GM12872 (cell line): ENCODE results near the gene VSTM2L.

Experiments
- TF ChIP-seq, protein P1 (sequence below): IDR thresholded peaks from 3 replicates; pipeline ENCODE4 v1.5.1; 2011; ENCODE audit warnings: low read depth, mild to moderate bottlenecking, low read length, moderate library complexity; ENCODE audit not compliant: insufficient read depth

Gene VSTM2L

DNA sequence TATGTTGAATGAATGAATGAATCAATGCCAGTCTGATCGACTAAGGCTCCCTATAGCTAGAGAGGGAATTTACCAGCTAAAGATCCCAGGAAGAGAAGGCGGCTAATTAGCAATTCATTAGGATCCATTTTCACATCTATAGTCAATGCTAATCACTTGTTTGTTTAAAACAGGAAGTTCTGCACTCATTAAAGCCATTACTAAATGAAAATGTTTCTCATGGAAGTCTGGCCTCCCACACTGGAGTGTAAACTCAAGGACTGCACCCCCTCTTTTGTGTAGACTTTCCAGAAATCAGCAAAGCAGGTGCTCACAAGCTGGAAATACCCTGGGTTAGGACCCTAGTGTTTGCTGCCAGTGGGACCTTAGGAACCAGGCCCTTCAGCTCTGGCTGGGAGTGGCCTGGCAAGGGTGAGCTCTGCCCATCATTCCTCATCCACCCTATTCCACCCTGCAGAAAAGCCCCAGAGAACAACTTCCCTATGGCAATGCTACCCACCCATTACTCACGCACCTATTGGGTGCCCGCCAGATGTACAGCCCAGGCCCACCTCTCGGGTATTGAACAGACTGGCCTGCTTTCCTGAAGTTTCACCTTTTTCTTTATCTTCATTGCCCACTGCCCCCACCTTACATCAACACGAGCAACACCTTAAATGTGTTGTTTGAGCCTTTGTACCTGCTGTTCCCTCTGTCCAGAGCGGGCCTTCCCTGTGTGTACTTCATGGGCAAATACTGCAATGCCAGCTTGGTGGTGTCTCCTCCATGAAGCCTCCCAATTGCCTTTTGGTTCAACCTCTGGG, 69.5 kb downstream of the VSTM2L start:
- TF ChIP-seq, protein P1, sequence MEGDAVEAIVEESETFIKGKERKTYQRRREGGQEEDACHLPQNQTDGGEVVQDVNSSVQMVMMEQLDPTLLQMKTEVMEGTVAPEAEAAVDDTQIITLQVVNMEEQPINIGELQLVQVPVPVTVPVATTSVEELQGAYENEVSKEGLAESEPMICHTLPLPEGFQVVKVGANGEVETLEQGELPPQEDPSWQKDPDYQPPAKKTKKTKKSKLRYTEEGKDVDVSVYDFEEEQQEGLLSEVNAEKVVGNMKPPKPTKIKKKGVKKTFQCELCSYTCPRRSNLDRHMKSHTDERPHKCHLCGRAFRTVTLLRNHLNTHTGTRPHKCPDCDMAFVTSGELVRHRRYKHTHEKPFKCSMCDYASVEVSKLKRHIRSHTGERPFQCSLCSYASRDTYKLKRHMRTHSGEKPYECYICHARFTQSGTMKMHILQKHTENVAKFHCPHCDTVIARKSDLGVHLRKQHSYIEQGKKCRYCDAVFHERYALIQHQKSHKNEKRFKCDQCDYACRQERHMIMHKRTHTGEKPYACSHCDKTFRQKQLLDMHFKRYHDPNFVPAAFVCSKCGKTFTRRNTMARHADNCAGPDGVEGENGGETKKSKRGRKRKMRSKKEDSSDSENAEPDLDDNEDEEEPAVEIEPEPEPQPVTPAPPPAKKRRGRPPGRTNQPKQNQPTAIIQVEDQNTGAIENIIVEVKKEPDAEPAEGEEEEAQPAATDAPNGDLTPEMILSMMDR: no peak

DNA sequence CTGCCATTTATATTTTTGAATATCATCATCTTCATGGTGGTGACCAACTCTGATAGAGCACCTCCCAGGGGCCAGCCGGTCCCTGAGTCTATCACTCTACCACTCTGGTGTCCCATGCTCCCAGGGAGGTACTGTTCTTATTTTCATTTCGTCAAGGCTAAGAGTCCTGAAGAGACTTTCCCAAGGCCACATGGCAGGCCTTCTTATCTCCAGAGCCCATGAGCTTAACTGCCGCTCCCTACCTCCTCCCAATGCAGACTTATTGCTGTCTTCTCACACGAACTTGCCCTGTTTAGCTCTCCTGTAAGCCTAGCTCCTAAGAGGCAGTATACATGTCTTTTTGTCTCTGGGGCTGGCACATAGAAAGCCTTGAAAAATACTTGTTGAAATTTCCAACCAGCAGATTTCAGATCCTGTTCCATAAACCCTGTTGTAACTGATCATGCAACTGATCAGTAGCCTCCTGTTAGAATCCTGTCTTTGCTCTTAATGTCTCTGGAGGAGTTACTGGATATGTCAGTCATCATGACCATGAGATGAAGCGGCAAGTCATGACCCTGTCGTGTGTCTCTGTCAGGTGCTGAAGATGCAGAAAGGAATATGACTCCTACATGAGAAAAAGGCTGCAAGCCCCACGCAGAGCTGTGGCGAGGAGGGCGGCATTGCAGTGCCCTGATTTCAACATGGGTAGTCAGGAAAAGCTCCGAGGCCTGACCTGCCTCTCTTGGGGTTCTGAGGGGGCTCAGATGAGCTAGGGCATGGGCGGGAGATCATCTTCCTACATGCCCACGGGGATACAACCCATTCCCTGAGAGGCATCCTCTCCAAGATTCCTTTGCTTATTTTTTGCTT, 70.4 kb downstream of the VSTM2L start:
- TF ChIP-seq, protein P1: no peak

DNA sequence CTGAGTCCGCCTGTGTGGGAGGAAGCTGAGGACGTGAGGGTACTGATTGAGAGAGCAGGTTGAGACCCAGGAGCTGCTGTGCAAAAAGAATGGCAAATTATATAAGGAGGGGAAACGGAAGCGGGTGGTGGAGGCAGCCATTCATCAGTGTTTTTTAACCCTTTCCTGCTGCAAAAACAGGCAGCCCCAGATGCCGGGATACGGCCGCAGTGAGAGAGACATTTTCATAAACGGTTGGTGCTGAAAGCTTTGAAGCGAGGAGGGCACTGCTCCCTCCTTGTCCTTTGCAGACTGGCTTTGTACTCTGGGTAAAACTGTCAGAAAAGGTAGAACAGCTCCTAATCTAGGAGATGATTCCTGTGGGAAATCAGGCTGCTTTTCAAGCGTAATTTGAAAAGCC, 74.0 kb downstream of the VSTM2L start:
- TF ChIP-seq, protein P1: no peak

DNA sequence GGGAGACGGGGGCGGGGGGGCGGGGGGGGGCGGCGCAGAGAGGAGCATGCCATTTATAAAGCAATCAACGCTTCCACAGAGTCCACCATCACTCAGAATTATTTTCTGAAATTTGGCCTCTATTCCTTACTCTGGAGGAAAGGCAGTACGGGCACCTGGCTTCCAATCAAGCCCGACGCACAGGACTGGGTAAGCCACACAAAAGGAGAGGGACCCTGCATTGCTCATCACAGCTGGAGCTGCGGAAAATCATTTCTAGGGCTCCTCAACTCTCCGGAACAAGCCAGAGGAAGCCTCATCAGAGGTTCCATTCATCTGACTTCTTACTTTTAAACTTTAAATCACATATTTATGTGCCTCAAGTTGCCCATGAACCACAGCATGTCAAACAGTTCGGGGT, 74.4 kb downstream of the VSTM2L start:
- TF ChIP-seq, protein P1: no peak

DNA sequence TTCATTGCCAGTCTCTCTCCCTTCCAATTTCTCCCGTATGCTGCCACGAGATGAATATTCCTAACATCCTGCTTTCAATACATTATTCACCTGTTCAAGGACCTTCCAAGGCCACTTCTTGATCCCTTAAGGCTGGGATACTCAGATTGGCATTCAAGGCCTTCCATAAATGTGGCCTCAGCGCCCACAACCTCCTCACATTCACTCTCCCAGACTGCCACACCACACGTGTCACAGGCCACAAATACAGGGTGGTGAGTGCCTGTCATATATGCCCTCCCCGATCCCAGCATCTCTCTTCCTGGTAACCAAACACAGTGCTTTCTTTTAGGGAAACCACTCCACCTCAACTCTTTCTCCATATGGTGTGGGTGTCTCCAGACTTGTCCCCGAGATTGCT, 74.9 kb downstream of the VSTM2L start:
- TF ChIP-seq, protein P1: no peak

DNA sequence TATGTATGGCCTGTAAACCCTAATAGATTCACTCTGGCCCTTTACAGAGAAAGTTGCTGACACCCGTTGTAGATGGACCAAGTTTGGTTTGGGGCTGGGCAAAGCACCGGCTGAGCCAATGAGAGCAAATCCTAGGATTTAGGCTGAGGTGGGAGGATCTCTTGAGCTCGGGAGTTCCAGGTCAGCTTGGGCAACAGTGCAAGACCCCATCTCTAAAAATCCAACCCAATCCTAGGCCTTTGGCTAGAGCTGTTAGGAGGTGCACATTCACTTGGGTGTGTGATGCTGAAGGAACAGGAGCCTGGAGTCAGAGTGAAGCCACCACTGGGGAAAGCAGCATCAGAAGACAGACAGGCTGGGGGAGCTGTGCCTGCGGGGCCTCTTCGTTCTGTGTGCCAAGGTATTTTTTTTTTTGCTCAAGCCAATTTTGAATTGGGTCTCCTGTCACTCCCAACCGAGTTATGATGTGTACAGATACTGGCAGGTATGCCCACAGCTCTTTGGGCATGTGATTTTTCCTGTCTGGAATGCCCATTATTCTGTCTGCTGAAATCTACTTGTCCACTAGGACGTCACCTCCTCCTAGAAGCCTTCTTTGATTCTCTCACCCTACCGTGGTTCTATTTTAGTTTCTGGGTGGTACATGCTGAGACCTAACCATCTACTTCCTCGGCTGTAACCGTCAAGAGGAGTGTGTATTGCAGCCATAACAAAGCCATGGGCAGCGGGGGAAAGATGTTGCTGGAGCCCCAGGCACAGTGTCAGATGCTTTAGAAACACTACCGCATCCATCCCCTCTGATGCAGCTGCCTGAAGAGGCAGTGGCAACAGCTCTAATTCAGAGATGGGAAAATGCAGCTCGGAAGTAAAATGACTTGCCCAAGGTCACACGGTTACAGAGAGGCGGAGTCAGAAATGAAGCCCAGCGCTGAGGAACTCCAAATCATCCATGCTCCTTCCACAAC, 76.4 kb downstream of the VSTM2L start:
- TF ChIP-seq, protein P1: no peak
